SK-N-SH treated with all-trans-retinoic acid at 6 μM for 48 hours (cell line): Measurements from ENCODE around the gene CCSER1.

Experiments used
- ATAC-seq: fragments of 200-7000 bp; cut with Tn5 transposase; 3 replicates; pipeline ENCODE4 v1.9.1; 2020; ENCODE audit warnings: mild to moderate bottlenecking, moderate library complexity
- BACH2 ChIP-seq: fragments of 250-450 bp; sonication (Bioruptor Pico); IDR thresholded peaks from 2 replicates; pipeline ENCODE4 v1.9.0; 2021; ENCODE audit warnings: mild to moderate bottlenecking, borderline replicate concordance
- CSDC2 ChIP-seq: fragments of 250-450 bp; sonication (Bioruptor Pico); IDR thresholded peaks from 2 replicates; pipeline ENCODE4 v1.5.0; 2020; ENCODE audit warnings: mild to moderate bottlenecking, moderate library complexity
- ESRRG ChIP-seq: fragments of 250-450 bp; sonication (Bioruptor Pico); IDR thresholded peaks from 2 replicates; pipeline ENCODE4 v1.6.1; 2021; ENCODE audit warnings: mild to moderate bottlenecking
- PPARA ChIP-seq: fragments of 250-450 bp; sonication (Bioruptor Pico); IDR thresholded peaks from 2 replicates; pipeline ENCODE4 v1.5.0; 2020; ENCODE audit warnings: mild to moderate bottlenecking, borderline replicate concordance
- RARB ChIP-seq: fragments of 250-450 bp; sonication (Bioruptor Pico); IDR thresholded peaks from 2 replicates; pipeline ENCODE4 v1.8.0; 2021; ENCODE audit warnings: mild to moderate bottlenecking, moderate library complexity
- SNAI2 ChIP-seq: fragments of 250-450 bp; sonication (Bioruptor Pico); IDR thresholded peaks from 2 replicates; pipeline ENCODE4 v1.5.0; 2020; ENCODE audit warnings: mild to moderate bottlenecking, moderate library complexity
- TCF4 ChIP-seq: fragments of 250-450 bp; sonication (Bioruptor Pico); IDR thresholded peaks from 2 replicates; pipeline ENCODE4 v1.8.0; 2021; ENCODE audit warnings: mild to moderate bottlenecking, moderate library complexity, borderline replicate concordance
- TOX ChIP-seq: fragments of 250-450 bp; sonication (Bioruptor Pico); IDR thresholded peaks from 2 replicates; pipeline ENCODE4 v1.8.0; 2021; ENCODE audit warnings: mild to moderate bottlenecking, moderate library complexity, borderline replicate concordance
- ZC3H10 ChIP-seq: fragments of 250-450 bp; sonication (Bioruptor Pico); IDR thresholded peaks from 2 replicates; pipeline ENCODE4 v1.5.1; 2021; ENCODE audit warnings: mild to moderate bottlenecking, moderate library complexity
- ZFP30 ChIP-seq: fragments of 450-650 bp; formaldehyde crosslinking; IDR thresholded peaks from 2 replicates; pipeline ENCODE4 v1.5.0; 2022; ENCODE audit warnings: mild to moderate bottlenecking, moderate library complexity
- ZNF565 ChIP-seq: fragments of 450-650 bp; formaldehyde crosslinking; conservative IDR thresholded peaks from 2 replicates; pipeline ENCODE4 v1.5.0; 2020; ENCODE audit warnings: low read depth, mild to moderate bottlenecking, moderate library complexity
- ZNF70 ChIP-seq: fragments of 450-650 bp; formaldehyde crosslinking; IDR thresholded peaks from 2 replicates; pipeline ENCODE4 v1.5.0; 2020; ENCODE audit warnings: mild to moderate bottlenecking, moderate library complexity
- TF ChIP-seq, protein P1 (sequence below): fragments of 250-450 bp; sonication (Bioruptor Pico); IDR thresholded peaks from 2 replicates; pipeline ENCODE4 v1.5.0; 2020; ENCODE audit warnings: mild to moderate bottlenecking, moderate library complexity
- TF ChIP-seq, protein P2 (sequence below): fragments of 250-450 bp; sonication (Bioruptor Pico); IDR thresholded peaks from 2 replicates; pipeline ENCODE4 v1.5.1; 2021; ENCODE audit warnings: mild to moderate bottlenecking, moderate library complexity
- TF ChIP-seq, protein P3 (sequence below): fragments of 250-450 bp; sonication (Bioruptor Pico); IDR thresholded peaks from 2 replicates; pipeline ENCODE4 v1.8.0; 2020; ENCODE audit warnings: mild to moderate bottlenecking, moderate library complexity, borderline replicate concordance
- TF ChIP-seq, protein P4 (sequence below): fragments of 250-450 bp; sonication (Bioruptor Pico); IDR thresholded peaks from 2 replicates; pipeline ENCODE4 v1.8.0; 2021; ENCODE audit warnings: low read depth, mild to moderate bottlenecking, moderate library complexity, borderline replicate concordance

CCSER1 gene

DNA sequence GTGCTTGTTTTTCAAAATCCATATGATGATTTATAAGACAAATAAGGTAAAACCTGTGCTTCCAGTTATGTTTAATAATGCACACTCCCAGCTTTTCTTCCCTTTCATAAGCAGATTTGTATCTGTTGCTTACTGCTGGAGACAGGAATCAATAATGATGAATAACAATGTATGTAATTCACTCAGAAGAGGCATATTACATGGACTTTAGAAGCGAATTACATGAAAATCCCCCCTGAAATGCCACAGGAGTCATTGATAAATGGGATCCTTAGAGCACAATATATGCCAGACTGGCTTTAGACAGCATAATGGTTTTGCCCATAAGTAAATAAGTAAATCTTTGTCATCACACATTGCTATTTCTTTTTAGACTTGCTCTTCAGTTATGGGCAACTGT is 892.3 kb downstream of the CCSER1 start (continued):
- TF ChIP-seq, protein P1, sequence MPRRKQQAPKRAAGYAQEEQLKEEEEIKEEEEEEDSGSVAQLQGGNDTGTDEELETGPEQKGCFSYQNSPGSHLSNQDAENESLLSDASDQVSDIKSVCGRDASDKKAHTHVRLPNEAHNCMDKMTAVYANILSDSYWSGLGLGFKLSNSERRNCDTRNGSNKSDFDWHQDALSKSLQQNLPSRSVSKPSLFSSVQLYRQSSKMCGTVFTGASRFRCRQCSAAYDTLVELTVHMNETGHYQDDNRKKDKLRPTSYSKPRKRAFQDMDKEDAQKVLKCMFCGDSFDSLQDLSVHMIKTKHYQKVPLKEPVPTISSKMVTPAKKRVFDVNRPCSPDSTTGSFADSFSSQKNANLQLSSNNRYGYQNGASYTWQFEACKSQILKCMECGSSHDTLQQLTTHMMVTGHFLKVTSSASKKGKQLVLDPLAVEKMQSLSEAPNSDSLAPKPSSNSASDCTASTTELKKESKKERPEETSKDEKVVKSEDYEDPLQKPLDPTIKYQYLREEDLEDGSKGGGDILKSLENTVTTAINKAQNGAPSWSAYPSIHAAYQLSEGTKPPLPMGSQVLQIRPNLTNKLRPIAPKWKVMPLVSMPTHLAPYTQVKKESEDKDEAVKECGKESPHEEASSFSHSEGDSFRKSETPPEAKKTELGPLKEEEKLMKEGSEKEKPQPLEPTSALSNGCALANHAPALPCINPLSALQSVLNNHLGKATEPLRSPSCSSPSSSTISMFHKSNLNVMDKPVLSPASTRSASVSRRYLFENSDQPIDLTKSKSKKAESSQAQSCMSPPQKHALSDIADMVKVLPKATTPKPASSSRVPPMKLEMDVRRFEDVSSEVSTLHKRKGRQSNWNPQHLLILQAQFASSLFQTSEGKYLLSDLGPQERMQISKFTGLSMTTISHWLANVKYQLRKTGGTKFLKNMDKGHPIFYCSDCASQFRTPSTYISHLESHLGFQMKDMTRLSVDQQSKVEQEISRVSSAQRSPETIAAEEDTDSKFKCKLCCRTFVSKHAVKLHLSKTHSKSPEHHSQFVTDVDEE: no peak
- no peak for TF ChIP-seq ZC3H10 (CRISPR knock-in tag)

DNA sequence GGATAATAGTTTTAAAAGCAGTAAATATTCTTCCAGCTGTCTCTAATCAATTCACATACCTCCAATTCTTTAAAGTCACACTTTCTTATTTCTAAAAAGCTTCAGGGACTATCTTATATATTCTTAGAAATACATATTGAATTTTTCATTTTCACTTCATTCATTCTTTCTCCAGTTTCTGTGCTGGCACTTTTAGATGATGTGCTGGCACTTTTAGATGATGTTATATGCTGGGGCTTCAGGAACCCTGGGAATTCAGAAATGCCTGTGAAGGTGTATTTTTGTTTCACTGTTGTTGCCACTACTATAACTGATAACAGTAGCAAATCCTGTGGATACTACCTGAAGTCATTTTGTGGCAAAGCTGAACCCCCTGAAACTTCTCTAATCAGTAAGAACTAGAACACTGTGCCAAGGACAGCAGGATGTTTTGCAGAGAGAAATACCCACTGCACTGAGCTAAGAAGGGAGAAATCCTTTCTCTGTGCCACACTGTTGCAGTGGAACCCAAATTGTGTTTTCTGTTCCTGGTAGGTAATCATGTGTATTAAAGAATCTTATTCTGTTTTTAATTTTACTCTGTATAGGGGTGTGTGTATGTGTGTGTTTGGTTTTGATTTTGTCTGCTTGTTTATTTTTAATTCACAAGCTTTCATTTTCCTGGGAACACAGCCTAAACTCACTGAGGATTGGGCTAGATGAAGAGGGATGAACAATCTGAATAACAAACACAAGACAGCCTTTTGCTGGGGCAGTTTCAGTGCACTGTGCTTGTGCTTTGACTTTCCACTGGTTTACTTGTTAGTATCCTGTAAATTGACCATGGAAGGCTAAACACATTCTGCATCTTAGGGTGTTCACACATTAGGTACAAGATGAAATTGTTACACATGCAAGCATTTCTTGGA is 898.3 kb downstream of the CCSER1 start:
- TF ChIP-seq, protein P1: no peak
- TF ChIP-seq CSDC2 (CRISPR knock-in tag): no peak
- TF ChIP-seq, protein P2, sequence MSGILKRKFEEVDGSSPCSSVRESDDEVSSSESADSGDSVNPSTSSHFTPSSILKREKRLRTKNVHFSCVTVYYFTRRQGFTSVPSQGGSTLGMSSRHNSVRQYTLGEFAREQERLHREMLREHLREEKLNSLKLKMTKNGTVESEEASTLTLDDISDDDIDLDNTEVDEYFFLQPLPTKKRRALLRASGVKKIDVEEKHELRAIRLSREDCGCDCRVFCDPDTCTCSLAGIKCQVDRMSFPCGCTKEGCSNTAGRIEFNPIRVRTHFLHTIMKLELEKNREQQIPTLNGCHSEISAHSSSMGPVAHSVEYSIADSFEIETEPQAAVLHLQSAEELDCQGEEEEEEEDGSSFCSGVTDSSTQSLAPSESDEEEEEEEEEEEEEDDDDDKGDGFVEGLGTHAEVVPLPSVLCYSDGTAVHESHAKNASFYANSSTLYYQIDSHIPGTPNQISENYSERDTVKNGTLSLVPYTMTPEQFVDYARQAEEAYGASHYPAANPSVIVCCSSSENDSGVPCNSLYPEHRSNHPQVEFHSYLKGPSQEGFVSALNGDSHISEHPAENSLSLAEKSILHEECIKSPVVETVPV (CRISPR knock-in tag): no peak

DNA sequence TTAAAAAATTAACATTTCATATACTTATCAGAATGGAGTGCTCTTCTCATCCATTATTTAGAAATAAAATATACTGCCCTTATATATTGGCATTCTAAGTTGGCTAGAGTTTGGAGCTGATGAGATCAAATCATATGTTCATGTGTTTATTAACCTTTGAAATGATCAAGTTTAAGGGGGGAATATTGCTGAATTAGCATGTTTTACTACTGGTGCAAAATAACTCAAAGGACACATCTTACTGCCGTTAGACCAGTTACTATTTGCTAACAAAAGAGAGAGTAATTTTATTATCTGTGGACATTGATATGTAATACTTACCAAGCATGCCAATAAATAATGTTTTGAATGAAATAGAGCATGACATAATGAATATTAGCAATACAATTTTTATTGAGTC is 901.0 kb downstream of the CCSER1 start:
- no peak for TF ChIP-seq ESRRG (CRISPR knock-in tag)
- TF ChIP-seq, protein P3, sequence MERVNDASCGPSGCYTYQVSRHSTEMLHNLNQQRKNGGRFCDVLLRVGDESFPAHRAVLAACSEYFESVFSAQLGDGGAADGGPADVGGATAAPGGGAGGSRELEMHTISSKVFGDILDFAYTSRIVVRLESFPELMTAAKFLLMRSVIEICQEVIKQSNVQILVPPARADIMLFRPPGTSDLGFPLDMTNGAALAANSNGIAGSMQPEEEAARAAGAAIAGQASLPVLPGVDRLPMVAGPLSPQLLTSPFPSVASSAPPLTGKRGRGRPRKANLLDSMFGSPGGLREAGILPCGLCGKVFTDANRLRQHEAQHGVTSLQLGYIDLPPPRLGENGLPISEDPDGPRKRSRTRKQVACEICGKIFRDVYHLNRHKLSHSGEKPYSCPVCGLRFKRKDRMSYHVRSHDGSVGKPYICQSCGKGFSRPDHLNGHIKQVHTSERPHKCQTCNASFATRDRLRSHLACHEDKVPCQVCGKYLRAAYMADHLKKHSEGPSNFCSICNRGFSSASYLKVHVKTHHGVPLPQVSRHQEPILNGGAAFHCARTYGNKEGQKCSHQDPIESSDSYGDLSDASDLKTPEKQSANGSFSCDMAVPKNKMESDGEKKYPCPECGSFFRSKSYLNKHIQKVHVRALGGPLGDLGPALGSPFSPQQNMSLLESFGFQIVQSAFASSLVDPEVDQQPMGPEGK (CRISPR knock-in tag): no peak
- no peak for TF ChIP-seq PPARA
- no peak for TF ChIP-seq BACH2 (CRISPR knock-in tag)
- TF ChIP-seq TOX (CRISPR knock-in tag): no peak
- no peak for TF ChIP-seq SNAI2
- TF ChIP-seq ZNF70 (CRISPR knock-in tag): no peak
- TF ChIP-seq ZC3H10 (CRISPR knock-in tag): no peak
- TF ChIP-seq ZNF565: no peak
- TF ChIP-seq, protein P4, sequence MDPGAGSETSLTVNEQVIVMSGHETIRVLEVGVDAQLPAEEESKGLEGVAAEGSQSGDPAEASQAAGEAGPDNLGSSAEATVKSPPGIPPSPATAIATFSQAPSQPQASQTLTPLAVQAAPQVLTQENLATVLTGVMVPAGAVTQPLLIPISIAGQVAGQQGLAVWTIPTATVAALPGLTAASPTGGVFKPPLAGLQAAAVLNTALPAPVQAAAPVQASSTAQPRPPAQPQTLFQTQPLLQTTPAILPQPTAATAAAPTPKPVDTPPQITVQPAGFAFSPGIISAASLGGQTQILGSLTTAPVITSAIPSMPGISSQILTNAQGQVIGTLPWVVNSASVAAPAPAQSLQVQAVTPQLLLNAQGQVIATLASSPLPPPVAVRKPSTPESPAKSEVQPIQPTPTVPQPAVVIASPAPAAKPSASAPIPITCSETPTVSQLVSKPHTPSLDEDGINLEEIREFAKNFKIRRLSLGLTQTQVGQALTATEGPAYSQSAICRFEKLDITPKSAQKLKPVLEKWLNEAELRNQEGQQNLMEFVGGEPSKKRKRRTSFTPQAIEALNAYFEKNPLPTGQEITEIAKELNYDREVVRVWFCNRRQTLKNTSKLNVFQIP: no peak
- TF ChIP-seq RARB (CRISPR knock-in tag): no peak
- no peak for TF ChIP-seq CSDC2 (CRISPR knock-in tag)
- TF ChIP-seq, protein P1: no peak
- no peak for TF ChIP-seq TCF4 (CRISPR knock-in tag)
- no peak for TF ChIP-seq ZFP30 (CRISPR knock-in tag)
- TF ChIP-seq, protein P2 (CRISPR knock-in tag): no peak
- no peak for ATAC-seq

More for the DNA sequence above, 898.3 kb downstream of the CCSER1 start:
- ATAC-seq: peak; percentile 51
